ENCODE measurements around the gene WDR64. TPM values are rescaled to one million over a fixed set of nuclear protein-coding genes. Genes with fewer than 3 reads are reported as not detected.
A peak's percentile ranks its signal among the peaks of the same experiment; 100 is the strongest.

Gene WDR64
- polyA plus RNA-seq, 1 donor (not counting 4 experiments of a cell fraction or from before 2014, with no cell fraction given): not detected

DNA sequence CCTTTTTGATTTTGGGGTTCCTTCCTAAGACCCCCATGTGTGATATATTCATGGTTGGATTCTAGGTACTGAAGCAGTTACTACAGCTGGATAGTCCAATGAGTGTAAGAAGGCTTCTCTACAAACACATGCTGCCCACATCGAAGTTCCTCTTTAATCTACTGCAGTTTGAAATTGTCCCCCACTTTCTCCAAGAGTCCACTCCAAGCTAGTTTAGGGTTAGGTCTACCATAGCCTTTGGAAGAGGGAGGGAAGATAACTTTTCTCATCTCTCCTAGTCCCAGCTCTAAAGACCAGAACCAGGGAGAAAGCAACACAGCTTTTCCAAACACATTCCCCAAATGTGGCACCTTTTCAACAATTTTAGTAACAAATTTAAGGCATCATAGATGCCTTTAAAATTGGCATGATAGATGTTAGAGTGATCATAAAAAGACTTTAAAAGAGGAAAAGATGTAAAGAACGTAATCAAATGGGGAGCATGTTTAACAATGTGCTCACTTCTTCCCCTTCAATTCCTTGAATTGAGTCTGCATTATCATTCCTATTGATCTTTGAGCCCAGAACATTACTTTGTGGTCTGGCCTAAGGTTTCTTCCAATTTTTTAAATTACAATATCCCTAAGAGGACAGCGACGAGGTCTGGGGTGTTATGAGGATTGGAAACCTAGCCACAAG is 194.9 kb downstream of the WDR64 start:
- Histone ChIP-seq H3K79me2 (ENCODE audit: control insufficient read depth, insufficient read depth, low read length) (peaks cover 17% of the 10 kb centered on the region), H3K4me1 (ENCODE audit: control insufficient read depth, extremely low read depth, insufficient read depth, low read length) (peaks cover 27% of the 10 kb centered on the region), H4K20me1 (ENCODE audit: control insufficient read depth, extremely low read depth, insufficient read depth, low read length) (no peaks in the 10 kb centered on the region), H3K36me3 (ENCODE audit: control insufficient read depth in 2 of 2, extremely low read depth in 1 of 2, insufficient read depth in 2 of 2, low read length in 2 of 2) (peaks cover 0 to 2% of the 10 kb centered on the region in 2 experiments), H2AFZ (ENCODE audit: control insufficient read depth, low read length) (peak overlapping the region; percentile 98), H3K27ac (ENCODE audit: control insufficient read depth, insufficient read depth, low read length) (peak overlapping the region; percentile 84), H3K9me1 (ENCODE audit: control insufficient read depth, extremely low read depth, insufficient read depth, low read length) (no peaks in the 10 kb centered on the region), H3K9me3 (ENCODE audit: control insufficient read depth, low read depth, low read length) (no peaks in the 10 kb centered on the region), H3K4me2 (ENCODE audit: control insufficient read depth, extremely low read depth, insufficient read depth, low read depth, low read length) (peak overlapping the region; percentile 74), H3K4me3 (ENCODE audit: control insufficient read depth in 2 of 3, extremely low read depth in 1 of 3, insufficient read depth in 2 of 3, low read depth in 1 of 3, low read length in 3 of 3) (peak overlapping the region; percentile 77 to 96 (median 92)), H3K9ac (ENCODE audit: control insufficient read depth, extremely low read depth, insufficient read depth, low read length) (peak overlapping the region; percentile 89), H3K27me3 (ENCODE audit: control insufficient read depth, extremely low read depth, insufficient read depth, low read length) (no peaks in the 10 kb centered on the region)
- TF ChIP-seq EZH2 (IDR thresholded peaks at IDR 0.05; ENCODE audit: low read length): no peak
- TF ChIP-seq, protein P1, sequence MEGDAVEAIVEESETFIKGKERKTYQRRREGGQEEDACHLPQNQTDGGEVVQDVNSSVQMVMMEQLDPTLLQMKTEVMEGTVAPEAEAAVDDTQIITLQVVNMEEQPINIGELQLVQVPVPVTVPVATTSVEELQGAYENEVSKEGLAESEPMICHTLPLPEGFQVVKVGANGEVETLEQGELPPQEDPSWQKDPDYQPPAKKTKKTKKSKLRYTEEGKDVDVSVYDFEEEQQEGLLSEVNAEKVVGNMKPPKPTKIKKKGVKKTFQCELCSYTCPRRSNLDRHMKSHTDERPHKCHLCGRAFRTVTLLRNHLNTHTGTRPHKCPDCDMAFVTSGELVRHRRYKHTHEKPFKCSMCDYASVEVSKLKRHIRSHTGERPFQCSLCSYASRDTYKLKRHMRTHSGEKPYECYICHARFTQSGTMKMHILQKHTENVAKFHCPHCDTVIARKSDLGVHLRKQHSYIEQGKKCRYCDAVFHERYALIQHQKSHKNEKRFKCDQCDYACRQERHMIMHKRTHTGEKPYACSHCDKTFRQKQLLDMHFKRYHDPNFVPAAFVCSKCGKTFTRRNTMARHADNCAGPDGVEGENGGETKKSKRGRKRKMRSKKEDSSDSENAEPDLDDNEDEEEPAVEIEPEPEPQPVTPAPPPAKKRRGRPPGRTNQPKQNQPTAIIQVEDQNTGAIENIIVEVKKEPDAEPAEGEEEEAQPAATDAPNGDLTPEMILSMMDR (optimal IDR thresholded peaks at IDR 0.05 in 1 of 3, IDR thresholded peaks at IDR 0.05 in 1 of 3, conservative IDR thresholded peaks at IDR 0.05 in 1 of 3; ENCODE audit: extremely low read depth in 1 of 3, insufficient read depth in 2 of 3, low read length in 3 of 3): no peak
- DNase-seq (ENCODE audit: low read depth, low spot score) (no peak), FAIRE-seq (peak; percentile 17)
- dilution Hi-C loops (cut with MboI; ENCODE audit: extremely low pct_ligation_motif_present, low sequenced_read_pairs): loop anchor here (25.0 kb wide), 1 partner anchor 235 kb away; no protein-coding TSS in a partner anchor

- Histone ChIP-seq H3K79me2 (ENCODE audit: control insufficient read depth, insufficient read depth, low read length) (peaks cover 17% of the 10 kb centered on the region), H3K27ac (ENCODE audit: control insufficient read depth, insufficient read depth, low read length) (peak overlapping the region; percentile 84), H3K4me3 (ENCODE audit: control insufficient read depth in 2 of 3, extremely low read depth in 1 of 3, insufficient read depth in 2 of 3, low read depth in 1 of 3, low read length in 3 of 3) (peak overlapping the region; percentile 77 to 96 (median 92)), H3K9me3 (ENCODE audit: control insufficient read depth, low read depth, low read length) (no peaks in the 10 kb centered on the region), H3K36me3 (ENCODE audit: control insufficient read depth in 2 of 2, extremely low read depth in 1 of 2, insufficient read depth in 2 of 2, low read length in 2 of 2) (peaks cover 0 to 6% of the 10 kb centered on the region in 2 experiments), H3K4me1 (ENCODE audit: control insufficient read depth, extremely low read depth, insufficient read depth, low read length) (peaks cover 23% of the 10 kb centered on the region), H3K9me1 (ENCODE audit: control insufficient read depth, extremely low read depth, insufficient read depth, low read length) (no peaks in the 10 kb centered on the region), H2AFZ (ENCODE audit: control insufficient read depth, low read length) (peak overlapping the region; percentile 98), H4K20me1 (ENCODE audit: control insufficient read depth, extremely low read depth, insufficient read depth, low read length) (no peaks in the 10 kb centered on the region), H3K4me2 (ENCODE audit: control insufficient read depth, extremely low read depth, insufficient read depth, low read depth, low read length) (peak overlapping the region; percentile 74), H3K27me3 (ENCODE audit: control insufficient read depth, extremely low read depth, insufficient read depth, low read length) (no peaks in the 10 kb centered on the region), H3K9ac (ENCODE audit: control insufficient read depth, extremely low read depth, insufficient read depth, low read length) (peak overlapping the region; percentile 89)
- no peak for DNase-seq (ENCODE audit: low read depth, low spot score)
- dilution Hi-C loops (cut with MboI; ENCODE audit: extremely low pct_ligation_motif_present, low sequenced_read_pairs): loop anchor here (25.0 kb wide), 1 partner anchor 235 kb away; no protein-coding TSS in a partner anchor
- FAIRE-seq: no peak
- TF ChIP-seq, protein P1 (optimal IDR thresholded peaks at IDR 0.05 in 1 of 3, IDR thresholded peaks at IDR 0.05 in 1 of 3, conservative IDR thresholded peaks at IDR 0.05 in 1 of 3; ENCODE audit: extremely low read depth in 1 of 3, insufficient read depth in 2 of 3, low read length in 3 of 3): no peak
- TF ChIP-seq EZH2 (IDR thresholded peaks at IDR 0.05; ENCODE audit: low read length): no peak
Observed at GRCh38 chr1:241847540-241847795, 195.4 kb downstream of the WDR64 start.
